Caki2 (cell line): ENCODE data around the gene RAB9B. TPM values are rescaled to one million over a fixed set of nuclear protein-coding genes. Genes with fewer than 3 reads are reported as not detected.
"Not testable (repeated sequence)": the region's sequence is repeated elsewhere in the genome, so short reads cannot be mapped to it uniquely, and the experiment has no call there.

Experiments used
- DNase-seq: peaks from one replicate; pipeline ENCODE4 v3.0.0-alpha.2; 2015; ENCODE audit warnings: low read depth
- in situ Hi-C: cut with HindIII; loops from 2 replicates; pipeline ENCODE4 v1.10.0; 2016; ENCODE audit warnings: low sequenced_read_pairs, low pct_unique_long_range_greater_than_20kb, mixed read lengths
- total RNA-seq: library from RNA; depleted of rRNA; stranded (reverse); fragments of >200 nt; shearing (Covaris generic); gene quantifications from 2 replicates; pipeline ENCODE4 v1.2.3, GENCODE V29; 2014; ENCODE audit warnings: low replicate concordance; rRNA removed

RAB9B gene
- total RNA-seq: 2.7 TPM in 1 of 2 replicates, not detected in the other

- in situ Hi-C loops: no loop called here
- DNase-seq: peak; percentile 51
These were observed at the start of gene RAB9B for GRCh38 chrX:103831803-103832544. TSS of gene RAB9B (minus strand) at chrX:103832257. CDS start at chrX:103825784, 6,473 bp downstream.

GRCh38 chrX:103879339-103879738, 47.3 kb upstream of the RAB9B start:
- in situ Hi-C loops: no loop called here
- DNase-seq: peak; percentile 41

GRCh38 chrX:103878466-103879122, 46.5 kb upstream of the RAB9B start:
- in situ Hi-C loops: no loop called here
- DNase-seq: peak; percentile 78

- peak; percentile 31 for DNase-seq
- in situ Hi-C loops: no loop called here
These were observed 45.5 kb upstream of the RAB9B start for GRCh38 chrX:103877571-103877970.

GRCh38 chrX:103864886-103865534, 33.0 kb upstream of the RAB9B start:
- DNase-seq: peak; percentile 55
- in situ Hi-C loops: no loop called here

GRCh38 chrX:103864149-103864548, 32.1 kb upstream of the RAB9B start:
- DNase-seq: no peak
- in situ Hi-C loops: no loop called here

- in situ Hi-C loops: no loop called here
- DNase-seq: no peak
These were observed 29.1 kb upstream of the RAB9B start for GRCh38 chrX:103861200-103861599.

- DNase-seq: no peak
- in situ Hi-C loops: no loop called here
These were observed 17.5 kb upstream of the RAB9B start for GRCh38 chrX:103849558-103849957.

- DNase-seq: no peak
- in situ Hi-C loops: no loop called here
These were observed 15.3 kb upstream of the RAB9B start for GRCh38 chrX:103847174-103847870.

- in situ Hi-C loops: no loop called here
- DNase-seq: no peak
These were observed 14.3 kb upstream of the RAB9B start for GRCh38 chrX:103846386-103846785.

- DNase-seq: peak; percentile 88
- in situ Hi-C loops: no loop called here
These were observed 13.2 kb upstream of the RAB9B start for GRCh38 chrX:103845165-103845653.

GRCh38 chrX:103839404-103839803, 7.3 kb upstream of the RAB9B start:
- in situ Hi-C loops: no loop called here
- DNase-seq: no peak

GRCh38 chrX:103831342-103831802, 685 bp downstream of the RAB9B start:
- DNase-seq: no peak
- in situ Hi-C loops: no loop called here

- DNase-seq: no peak
- in situ Hi-C loops: no loop called here
These were observed 1.2 kb downstream of the RAB9B start for GRCh38 chrX:103830848-103831247.

- no peak for DNase-seq
- in situ Hi-C loops: no loop called here
These were observed 3.5 kb downstream of the RAB9B start for GRCh38 chrX:103828529-103828928.

- no peak for DNase-seq
- in situ Hi-C loops: no loop called here
These were observed 6.2 kb downstream of the RAB9B start for GRCh38 chrX:103825881-103826280.

GRCh38 chrX:103823591-103823990, 8.5 kb downstream of the RAB9B start:
- in situ Hi-C loops: no loop called here
- no peak for DNase-seq

- in situ Hi-C loops, DNase-seq: not testable (repeated sequence)
These were observed 11.3 kb downstream of the RAB9B start for GRCh38 chrX:103820802-103821201.
